AG10803 (cell line): ENCODE results near the gene DNAJC1.
A peak's percentile ranks its signal among the peaks of the same experiment; 100 is the strongest.

ENCODE experiments used
- DNase-seq: peaks from one replicate; pipeline ENCODE4 v3.0.0; 2010; ENCODE audit warnings: low read depth
- H3K4me3 ChIP-seq: 2 replicates; pipeline ENCODE4 v1.5.1; 2011; ENCODE audit warnings: mild to moderate bottlenecking, low read length, control low read depth
- TF ChIP-seq, protein P1 (sequence below): conservative IDR thresholded peaks from 2 replicates; pipeline ENCODE4 v1.5.1; 2011; ENCODE audit warnings: mild to moderate bottlenecking, low read length, control low read depth, inconsistent platforms

The DNAJC1 gene

GRCh38 chr10:21727452-21728168 is 275.9 kb downstream of the DNAJC1 start:
- H3K4me3 ChIP-seq: no peak overlapping the region

GRCh38 chr10:21726601-21727225 is 276.8 kb downstream of the DNAJC1 start:
- DNase-seq: peak; percentile 48
- TF ChIP-seq, protein P1, sequence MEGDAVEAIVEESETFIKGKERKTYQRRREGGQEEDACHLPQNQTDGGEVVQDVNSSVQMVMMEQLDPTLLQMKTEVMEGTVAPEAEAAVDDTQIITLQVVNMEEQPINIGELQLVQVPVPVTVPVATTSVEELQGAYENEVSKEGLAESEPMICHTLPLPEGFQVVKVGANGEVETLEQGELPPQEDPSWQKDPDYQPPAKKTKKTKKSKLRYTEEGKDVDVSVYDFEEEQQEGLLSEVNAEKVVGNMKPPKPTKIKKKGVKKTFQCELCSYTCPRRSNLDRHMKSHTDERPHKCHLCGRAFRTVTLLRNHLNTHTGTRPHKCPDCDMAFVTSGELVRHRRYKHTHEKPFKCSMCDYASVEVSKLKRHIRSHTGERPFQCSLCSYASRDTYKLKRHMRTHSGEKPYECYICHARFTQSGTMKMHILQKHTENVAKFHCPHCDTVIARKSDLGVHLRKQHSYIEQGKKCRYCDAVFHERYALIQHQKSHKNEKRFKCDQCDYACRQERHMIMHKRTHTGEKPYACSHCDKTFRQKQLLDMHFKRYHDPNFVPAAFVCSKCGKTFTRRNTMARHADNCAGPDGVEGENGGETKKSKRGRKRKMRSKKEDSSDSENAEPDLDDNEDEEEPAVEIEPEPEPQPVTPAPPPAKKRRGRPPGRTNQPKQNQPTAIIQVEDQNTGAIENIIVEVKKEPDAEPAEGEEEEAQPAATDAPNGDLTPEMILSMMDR: no peak
- no peak overlapping the region for H3K4me3 ChIP-seq

More at GRCh38 chr10:21727452-21728168, 275.9 kb downstream of the DNAJC1 start:
- peak; percentile 34 for DNase-seq
- TF ChIP-seq, protein P1: 0 out of 2 replicates have a peak, but pooled peaks have one; percentile 3

- no peak overlapping the region for H3K4me3 ChIP-seq
- TF ChIP-seq, protein P1: no peak
- peak; percentile 99 for DNase-seq
Measured at GRCh38 chr10:21724687-21725367, 278.7 kb downstream of the DNAJC1 start.

- DNase-seq: no peak
- TF ChIP-seq, protein P1: no peak
- no peak overlapping the region for H3K4me3 ChIP-seq
Measured at GRCh38 chr10:21724020-21724589, 279.4 kb downstream of the DNAJC1 start.

- no peak for DNase-seq
- TF ChIP-seq, protein P1: no peak
- H3K4me3 ChIP-seq: no peak overlapping the region
Measured at GRCh38 chr10:21722209-21722608, 281.3 kb downstream of the DNAJC1 start.

- TF ChIP-seq, protein P1: no peak
- peak; percentile 21 for DNase-seq
- H3K4me3 ChIP-seq: no peak overlapping the region
Measured at GRCh38 chr10:21721000-21721665, 282.4 kb downstream of the DNAJC1 start.
